GM18868 (cell line): ENCODE results near the gene WDR20.
"Not testable (repeated sequence)": the region's sequence is repeated elsewhere in the genome, so short reads cannot be mapped to it uniquely, and the experiment has no call there.

Experiments used
- ATAC-seq: cut with Tn5 transposase; IDR thresholded peaks from one replicate; pipeline ENCODE4 v1.9.1; 2021; ENCODE audit warnings: mild to moderate bottlenecking, moderate library complexity; ENCODE audit not compliant: unreplicated experiment

WDR20 gene

DNA sequence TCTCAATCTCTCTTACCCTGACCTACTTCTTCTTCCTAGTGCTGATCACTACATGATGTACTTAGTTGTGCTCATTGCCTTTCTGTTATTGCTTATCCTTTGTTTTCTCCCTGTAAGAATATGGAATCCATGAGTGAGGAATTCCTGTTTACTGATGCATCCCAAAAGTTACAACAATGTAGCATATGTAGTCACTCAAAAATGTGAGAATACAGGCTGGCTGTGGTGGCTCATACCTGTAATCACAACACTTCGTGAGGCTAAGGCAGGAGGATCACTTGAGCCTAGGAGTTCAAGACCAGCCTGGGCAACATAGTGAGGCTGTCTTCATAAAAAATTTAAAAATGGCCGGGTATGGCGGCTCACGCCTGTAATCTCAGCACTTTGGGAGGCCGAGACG is 8.0 kb upstream of the WDR20 start:
- no peak for ATAC-seq

DNA sequence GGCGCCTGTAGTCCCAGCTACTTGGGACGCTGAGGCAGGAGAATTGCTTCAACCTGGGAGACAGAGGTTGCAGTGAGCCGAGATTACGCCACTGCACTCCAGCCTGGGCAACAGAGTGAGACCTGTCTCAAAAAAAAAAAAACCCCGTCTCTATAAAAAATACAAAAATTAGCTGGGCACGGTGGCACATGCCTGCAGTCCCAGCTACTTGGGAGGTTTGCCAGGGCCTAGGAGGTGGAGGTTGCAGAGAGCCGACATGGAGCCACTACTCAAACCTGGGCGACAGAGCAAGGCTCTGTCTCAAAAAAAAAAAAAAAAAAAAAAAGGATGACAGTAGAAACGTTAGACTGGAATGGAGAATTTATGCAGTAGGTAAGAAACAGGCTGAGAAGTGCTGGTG is 5.7 kb upstream of the WDR20 start:
- not testable (repeated sequence) for ATAC-seq

DNA sequence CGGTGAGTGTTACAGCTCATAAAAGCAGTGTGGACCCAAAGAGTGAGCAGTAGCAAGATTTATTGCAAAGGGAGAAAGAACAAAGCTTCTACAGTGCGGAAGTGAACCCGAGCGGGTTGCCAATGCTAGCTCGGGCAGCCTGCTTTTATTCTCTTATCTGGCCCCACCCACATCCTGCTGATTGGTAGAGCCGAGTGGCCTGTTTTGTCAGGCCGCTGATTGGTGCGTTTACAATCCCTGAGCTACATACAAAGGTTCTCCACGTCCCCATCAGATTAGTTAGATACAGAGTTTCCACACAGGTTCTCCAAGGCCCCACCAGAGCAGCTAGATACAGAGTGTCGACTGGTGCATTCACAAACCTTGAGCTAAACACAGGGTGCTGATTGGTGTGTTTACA is 5.0 kb upstream of the WDR20 start:
- not testable (repeated sequence) for ATAC-seq

DNA sequence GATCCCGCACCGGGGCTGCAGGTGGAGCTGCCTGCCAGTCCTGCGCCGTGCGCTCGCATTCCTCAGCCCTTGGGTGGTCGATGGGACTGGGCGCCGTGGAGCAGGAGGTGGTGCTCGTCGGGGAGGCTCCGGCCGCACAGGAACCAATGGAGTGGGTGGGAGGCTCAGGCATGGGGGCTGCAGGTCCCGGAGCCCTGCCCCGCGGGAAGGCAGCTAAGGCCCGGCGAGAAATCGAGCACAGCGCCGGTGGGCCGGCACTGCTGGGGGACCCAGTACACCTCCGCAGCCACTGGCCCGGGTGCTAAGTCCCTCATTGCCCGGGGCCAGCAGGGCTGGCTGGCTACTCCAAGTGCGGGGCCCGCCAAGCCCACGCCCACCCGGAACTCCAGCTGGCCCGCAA is 4.2 kb upstream of the WDR20 start:
- ATAC-seq: not testable (repeated sequence)

DNA sequence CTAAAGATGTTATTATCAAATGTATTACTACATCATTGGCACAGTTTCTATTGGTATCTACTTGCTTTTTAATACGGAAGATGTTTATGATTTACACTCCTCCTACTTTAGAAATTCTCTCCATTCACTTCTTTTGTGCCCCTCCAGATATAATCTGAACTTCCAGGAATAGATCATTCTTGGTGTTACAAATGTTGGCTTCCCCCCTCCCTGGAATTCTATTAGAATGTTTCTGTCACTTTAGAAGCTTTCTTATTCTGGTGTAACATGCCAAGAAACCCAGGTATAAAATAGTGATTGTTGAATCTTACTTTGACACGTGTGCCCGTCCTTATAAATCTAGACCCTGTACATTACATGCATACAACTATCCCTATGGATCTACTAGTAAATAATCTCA is 1.2 kb upstream of the WDR20 start:
- ATAC-seq: no peak

DNA sequence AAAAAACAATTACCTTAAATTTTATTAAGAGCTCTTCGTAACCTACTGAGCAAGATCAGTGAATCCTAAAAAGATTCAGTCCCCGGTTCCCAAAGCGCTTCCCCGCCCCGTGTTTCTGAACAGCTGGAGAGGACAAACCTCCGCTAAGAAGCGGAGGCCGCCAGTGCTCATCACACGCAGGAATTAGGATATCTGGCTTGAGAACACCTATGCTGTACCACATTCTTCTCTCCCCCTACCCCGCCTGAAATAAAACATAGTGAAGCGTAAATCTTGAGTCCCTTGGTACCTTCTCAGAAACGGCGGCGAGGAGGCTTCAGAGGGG is 774 bp upstream of the WDR20 start:
- no peak for ATAC-seq

DNA sequence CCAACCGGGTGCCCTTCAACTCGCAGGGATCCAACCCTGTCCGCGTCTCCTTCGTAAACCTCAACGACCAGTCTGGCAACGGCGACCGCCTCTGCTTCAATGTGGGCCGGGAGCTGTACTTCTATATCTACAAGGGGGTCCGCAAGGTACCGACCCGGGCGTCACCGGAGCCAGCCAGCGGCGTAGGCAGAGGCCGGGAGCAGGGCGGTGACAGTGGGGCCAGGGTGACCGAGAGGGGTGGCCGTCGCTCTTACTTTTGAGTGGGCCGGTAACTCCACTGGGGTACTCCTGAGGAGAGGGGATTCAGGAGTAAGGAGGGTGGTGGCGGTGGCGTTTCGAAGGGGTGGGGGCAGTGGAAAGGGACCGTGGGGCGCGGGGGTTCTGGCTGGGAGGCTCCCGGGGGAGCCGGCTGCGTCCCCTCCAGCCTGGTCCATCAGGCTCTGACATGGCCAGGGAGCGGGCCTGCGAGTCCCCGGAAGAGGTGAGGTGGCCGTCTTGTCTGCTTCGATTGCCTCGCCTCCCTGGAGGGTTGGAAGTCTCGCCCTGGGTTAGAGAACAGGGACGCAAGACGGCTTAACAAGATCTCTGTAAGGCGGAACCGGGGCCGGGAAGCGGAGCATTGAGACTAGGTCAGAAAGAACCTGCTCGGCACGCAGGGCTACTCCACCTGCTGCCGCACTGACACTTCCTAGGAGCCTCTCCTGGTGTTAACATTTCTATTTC is 491 bp downstream of the WDR20 start:
- ATAC-seq: peak; percentile 20

DNA sequence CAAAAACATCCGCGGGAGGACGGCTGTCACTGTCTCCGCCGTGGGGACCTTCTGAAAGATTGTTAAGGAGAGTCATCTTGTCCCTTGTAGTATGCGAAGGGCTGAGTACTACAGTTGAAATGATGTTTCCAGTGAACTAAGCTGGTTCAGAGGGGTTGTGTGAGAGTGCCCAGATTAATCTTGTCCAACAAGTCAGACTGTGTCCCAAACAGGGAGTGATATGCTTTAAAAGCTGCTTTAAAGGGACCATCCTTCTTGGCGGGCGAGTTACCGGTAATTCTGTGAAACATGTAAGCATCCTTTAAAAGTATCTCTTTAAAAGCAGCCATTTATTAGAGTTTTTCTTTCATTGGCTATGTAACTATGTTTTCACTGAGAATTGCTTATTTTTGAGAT is 1.1 kb downstream of the WDR20 start:
- no peak for ATAC-seq

DNA sequence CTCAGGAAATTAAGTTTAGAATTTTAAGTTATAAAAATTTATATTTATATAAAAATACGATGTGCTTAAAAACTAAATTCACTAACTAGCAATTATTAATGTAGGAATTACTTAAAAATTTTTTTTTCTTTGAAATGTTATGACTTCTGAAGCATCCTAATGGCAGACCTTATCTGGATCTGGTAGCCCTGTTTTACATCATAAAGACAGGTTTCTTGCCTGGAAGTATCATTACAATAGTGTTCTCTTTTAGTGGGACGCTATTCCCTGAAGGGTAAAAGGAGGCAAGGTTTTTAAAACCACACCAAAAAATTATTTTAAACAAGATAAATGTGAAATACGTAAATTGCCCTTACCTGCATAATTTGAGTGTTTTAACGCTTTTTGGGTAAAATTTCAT is 2.1 kb downstream of the WDR20 start:
- ATAC-seq: no peak

DNA sequence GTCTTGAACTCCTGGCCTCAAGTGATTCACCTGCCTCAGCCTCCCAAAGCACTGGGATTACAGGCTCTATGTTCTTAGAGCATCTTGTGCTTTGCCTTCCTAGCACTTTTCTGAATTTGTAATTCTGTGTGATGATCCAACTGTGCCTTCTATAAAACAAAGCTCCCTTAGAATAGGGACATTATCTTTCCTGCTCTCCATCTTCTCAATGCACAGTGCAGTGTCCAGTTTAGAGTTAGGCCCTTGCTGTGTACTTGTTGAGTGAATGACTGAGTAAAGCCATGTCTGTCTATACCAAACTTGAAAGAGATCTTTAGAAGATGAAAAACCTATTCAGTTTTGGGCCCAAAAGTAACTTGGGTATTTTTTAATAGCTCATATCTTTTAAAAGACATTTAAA is 5.2 kb downstream of the WDR20 start:
- no peak for ATAC-seq

DNA sequence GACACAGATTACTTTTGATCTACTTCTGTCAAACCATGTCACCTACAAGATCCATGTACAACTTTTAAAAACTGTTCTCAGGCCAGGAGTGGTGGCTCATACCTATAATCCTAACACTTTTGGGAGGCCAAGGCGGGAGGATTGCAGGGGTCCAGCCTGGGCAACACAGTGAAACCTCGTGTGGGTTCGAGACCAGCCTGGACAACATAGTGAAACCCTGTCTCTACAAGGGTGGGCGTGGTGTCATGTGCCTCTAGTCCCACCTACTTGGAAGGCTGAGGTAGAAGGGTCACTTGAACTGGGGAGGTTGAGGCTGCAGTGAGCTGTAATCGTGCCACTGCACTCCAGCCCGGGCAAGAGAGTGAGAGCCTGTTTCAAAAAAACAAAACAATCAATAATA is 5.7 kb downstream of the WDR20 start:
- ATAC-seq: no peak

DNA sequence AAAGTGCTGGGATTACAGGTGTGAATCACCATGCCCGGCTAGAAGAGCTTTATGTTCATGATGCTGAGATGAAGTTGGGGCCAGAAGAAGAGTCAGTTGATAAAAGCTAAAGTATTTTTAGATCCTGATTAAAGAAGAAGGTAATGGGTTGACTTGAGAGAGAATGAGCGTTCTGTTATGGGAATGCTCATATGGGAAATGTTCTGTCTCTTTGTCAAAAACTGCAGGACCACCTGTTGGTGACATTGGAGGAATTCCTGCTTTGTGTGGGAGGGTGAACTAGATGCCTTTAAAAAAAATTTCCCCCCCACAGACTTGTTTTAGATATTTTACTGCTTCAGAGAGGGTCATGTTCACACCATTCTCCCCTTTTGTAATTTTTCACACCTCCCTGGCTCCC is 6.7 kb downstream of the WDR20 start:
- no peak for ATAC-seq

DNA sequence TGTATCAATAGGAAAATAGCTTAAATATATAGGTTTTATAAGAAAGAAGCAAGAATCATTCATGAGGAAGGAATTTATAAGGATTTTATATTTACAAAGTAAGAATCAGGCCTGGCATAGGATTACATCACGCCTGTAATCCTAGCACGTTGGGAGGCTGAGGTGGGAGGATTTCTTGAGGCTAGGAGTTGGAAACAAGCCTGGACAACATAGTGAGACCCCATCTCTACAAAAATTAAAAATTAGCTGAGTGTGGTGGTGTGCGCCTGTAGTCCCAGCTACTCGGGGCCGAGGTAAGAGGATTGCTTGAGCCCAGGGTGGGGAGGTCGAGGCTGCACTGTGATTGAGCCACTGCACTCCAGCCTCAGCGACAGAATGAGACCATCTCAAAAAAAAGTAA is 10.4 kb downstream of the WDR20 start:
- ATAC-seq: no peak

DNA sequence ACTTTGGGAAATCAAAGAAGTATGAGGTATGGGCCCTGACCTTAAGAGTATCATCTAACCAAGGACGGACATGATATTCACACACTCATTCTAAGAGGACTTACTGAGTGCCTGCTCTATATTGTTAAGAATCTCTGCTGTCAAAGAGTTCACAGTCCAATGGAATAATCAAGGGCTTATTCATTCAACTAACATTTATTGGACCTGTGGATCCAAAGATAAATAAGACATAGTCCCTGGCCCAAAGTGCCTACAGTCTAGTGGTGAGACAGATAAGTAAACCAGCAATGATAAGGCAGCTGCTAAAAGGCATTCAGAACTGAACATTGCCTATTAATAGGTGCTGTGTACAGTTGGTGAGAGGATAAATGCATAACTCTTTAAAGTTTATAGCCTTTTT is 11.0 kb downstream of the WDR20 start:
- no peak for ATAC-seq

DNA sequence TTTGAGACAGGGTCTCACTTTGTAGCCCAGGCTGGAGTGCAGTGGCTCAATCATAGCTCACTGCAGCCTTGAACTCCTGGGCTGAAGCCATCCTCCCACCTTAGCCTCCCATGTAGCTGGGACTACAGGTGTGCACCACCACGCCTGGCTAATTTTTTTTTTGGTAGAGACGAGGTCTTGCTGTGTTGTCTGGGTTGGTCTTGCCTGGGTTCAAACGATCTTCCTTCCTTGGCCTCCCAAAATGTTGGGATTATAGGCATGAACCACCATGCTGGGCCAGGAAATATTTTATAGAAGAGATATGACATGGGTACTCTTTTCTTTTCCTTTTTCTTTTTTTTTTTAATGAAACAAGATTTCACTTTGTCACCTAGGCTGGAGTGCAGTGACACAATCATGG is 11.7 kb downstream of the WDR20 start:
- not testable (repeated sequence) for ATAC-seq

DNA sequence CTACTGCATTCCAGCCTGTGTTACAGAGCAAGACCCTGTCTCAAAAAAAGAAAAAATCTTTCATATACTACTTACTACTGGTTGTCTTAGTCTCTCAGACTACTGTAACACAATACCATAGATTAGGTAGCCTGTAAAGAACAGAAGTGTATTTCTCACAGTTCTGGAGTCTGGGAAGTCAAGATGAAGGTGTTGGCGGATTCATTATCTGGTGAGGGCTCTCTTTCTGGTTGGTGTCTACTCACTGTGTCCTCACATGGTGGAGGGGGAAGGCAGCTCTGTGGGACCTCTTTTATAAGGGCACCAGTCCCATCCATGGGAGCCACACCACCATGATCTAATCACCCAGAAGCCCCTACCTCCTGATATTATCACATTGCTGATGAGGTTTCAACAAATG is 14.4 kb downstream of the WDR20 start:
- ATAC-seq: no peak

DNA sequence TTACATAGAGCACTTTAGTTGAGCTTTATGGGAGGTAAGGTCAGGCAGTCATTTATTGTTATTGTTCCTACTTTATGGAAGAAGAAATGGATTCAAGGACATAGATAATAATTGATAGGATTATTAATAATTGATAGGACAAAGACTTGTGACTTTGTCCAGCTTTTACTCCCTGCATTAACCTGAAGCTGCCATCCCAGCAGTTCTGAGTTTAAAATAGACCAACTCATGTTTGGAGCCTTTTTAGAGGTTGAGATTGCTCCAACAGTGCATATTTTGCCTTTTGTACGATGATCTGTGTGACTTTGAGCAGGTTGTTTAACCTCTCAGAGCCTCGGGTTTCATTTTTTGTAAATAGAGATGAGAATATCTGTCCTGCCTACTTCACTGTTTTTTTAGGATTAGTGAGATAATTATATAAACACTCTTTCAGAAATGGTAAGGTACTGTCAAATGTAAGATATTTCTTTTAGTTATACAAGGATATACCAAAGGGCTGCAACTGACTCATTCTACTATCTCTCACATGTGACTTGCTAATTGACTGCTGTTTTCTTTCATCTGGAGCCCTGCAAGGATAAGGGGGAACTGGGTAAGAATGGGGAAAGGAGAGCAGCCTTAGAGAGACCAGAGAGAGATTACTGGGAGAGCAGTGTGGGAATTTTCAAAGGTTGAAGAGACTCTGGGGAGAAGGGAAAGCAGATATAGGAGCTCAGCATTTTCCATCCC is 15.3 kb downstream of the WDR20 start:
- no peak for ATAC-seq

DNA sequence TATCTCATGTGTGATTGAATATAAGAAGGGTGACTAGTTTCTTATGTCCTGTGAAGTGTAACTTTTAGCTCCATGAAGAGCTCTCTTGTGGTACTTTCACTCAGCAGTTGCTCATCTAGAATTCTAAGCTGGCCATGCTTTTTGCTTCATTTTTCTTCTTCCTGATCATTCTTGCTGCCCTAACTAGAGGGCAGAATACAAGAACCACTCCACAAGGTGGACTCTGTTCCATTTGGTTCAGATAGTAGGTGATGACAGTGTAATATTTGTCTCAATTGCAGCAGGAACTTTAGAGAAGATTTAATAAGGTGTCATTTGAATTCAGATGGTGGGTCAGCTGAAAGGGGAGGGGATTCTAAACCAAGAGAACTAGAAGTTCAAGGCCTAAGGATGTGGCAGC is 17.6 kb downstream of the WDR20 start:
- ATAC-seq: no peak

DNA sequence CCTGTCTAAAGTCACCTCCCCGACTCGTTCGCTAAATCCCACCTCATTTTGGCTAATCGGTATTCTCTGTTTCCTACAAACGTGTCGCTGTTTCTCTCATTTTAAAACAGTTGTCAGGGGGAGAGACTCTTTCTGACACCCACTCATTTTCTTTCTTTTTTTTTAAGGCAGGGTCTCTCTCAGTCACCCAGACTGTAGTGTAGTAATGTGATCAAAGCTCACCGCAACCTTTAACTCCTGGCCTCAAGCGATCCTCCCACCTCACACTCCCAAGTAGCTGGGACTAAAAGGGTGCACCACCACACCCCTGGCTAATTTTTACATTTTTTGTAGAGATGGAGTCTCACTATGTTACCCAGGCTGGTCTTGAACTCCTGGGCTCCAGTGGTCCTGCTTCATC is 19.1 kb downstream of the WDR20 start:
- ATAC-seq: no peak

DNA sequence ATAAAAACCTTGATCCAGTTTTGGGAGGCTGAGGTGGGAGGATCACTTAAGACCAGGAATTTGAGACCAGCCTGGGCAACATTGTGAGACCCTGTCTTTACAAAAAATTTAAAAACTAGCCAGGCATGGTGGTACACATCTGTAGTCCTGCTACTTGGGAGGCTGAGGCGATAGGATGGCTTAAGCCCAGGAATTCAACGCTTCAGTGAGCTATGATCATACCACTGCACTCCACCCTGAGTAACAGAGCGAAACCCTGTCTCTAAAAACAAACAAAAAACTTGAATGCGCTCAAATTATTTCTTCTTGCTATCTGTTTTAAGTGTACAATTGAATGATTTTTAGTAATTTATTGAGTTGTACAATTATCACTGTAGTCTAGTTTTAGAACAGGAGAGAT is 20.1 kb downstream of the WDR20 start:
- ATAC-seq: no peak

DNA sequence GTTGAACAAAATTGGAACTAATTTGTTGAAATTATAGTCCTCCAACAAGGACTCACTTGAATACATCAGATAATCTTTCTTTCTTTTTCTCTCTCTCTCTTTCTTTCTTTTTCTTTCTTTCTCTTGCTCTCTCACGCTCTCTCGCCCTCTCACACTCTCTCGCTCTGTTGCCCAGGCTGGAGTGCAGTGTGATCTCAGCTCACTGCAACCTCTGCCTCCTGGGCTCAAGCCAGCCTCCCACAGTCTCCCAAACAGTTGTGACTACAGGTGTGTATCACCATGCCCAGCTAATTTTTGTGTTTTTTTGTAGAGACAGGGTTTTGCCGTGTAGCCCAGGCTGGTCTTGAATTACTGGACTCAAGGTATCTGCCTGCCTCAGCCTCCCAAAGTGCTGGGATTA is 22.8 kb downstream of the WDR20 start:
- no peak for ATAC-seq

DNA sequence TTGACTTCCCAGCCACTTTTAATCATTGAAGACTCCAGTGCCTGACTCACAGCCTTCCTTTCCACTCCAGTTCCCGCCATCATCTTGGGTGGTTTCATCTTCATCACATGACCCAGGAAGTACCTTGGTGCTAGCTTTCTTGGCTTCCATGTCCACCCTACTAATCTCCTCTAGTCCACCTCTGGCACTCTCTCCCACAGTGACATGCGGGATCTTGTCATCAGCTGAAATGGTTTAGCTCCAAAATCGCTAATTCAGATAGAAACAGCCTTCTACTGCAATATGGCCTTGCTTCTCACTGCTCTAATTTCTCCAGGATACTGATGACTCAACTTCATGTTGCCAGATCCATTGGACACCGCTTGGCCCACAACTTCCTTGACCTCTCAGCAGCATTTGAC is 24.5 kb downstream of the WDR20 start:
- no peak for ATAC-seq

DNA sequence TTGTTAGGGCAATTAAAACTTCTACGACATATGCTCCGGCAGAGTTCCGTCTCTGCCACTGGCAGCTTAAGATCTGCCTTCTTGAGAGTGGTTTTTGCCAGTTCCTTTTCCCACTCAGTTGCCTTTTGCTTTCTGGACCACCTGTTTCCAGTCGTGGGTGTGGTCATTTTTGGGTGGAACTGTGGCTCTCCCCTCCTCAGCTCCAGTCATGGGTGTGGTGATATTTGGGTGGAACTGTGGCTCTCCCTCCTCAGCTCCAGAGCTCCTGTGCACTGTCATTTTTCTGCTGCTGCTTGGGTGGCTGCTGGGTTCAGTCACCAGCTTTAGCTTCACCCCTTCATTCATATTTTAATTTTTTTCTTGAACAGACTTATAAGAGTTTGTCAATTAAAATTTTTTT is 25.3 kb downstream of the WDR20 start:
- no peak for ATAC-seq
